Skeletal muscle satellite cell (primary cell): ENCODE measurements around the gene KCTD10.
"Not testable (repeated sequence)": the region's sequence is repeated elsewhere in the genome, so short reads cannot be mapped to it uniquely, and the experiment has no call there.

Source experiments
- H3K27me3 ChIP-seq: 2 replicates; pipeline ENCODE4 v1.7.0; 2013; ENCODE audit warnings: low read length; ENCODE audit not compliant: control insufficient read depth, insufficient read depth
- H3K36me3 ChIP-seq: 2 replicates; pipeline ENCODE4 v1.7.0; 2013; ENCODE audit warnings: mild to moderate bottlenecking, control low read depth, low read length; ENCODE audit not compliant: insufficient read depth
- H3K4me1 ChIP-seq: 2 replicates; pipeline ENCODE4 v1.7.0; 2013; ENCODE audit warnings: low read length; ENCODE audit not compliant: control insufficient read depth, insufficient read depth
- H3K4me2 ChIP-seq: 2 replicates; pipeline ENCODE4 v1.7.0; 2013; ENCODE audit warnings: mild to moderate bottlenecking, low read length
- H3K4me3 ChIP-seq: 2 replicates; pipeline ENCODE4 v1.7.0; 2013; ENCODE audit warnings: low read length
- H3K9ac ChIP-seq: 2 replicates; pipeline ENCODE4 v1.7.0; 2013; ENCODE audit warnings: mild to moderate bottlenecking, low read depth, low read length, moderate library complexity
- H3K9me3 ChIP-seq: replicated peaks from 2 replicates; pipeline ENCODE4 v1.7.0; 2013; ENCODE audit warnings: mild to moderate bottlenecking, control low read depth, low read length

The KCTD10 gene

GRCh38 chr12:109428037-109428629 lies 49.0 kb downstream of the KCTD10 start:
- Histone ChIP-seq H3K9ac (no peak overlapping the region), H3K36me3 (no peaks in the 10 kb centered on the region), H3K27me3 (peaks cover 19% of the 10 kb centered on the region), H3K9me3 (no peaks in the 10 kb centered on the region), H3K4me1 (no peaks in the 10 kb centered on the region), H3K4me3 (no peak overlapping the region), H3K4me2 (no peak overlapping the region)

GRCh38 chr12:109423392-109423791 lies 53.7 kb downstream of the KCTD10 start:
- H3K4me3 ChIP-seq: no peak overlapping the region
- H3K9ac ChIP-seq: no peak overlapping the region
- no peaks in the 10 kb centered on the region for H3K9me3 ChIP-seq
- H3K27me3 ChIP-seq: peaks cover 48% of the 10 kb centered on the region
- H3K4me2 ChIP-seq: no peak overlapping the region
- H3K36me3 ChIP-seq: no peaks in the 10 kb centered on the region
- no peaks in the 10 kb centered on the region for H3K4me1 ChIP-seq

- no peaks in the 10 kb centered on the region for H3K4me1 ChIP-seq
- no peaks in the 10 kb centered on the region for H3K9me3 ChIP-seq
- H3K36me3 ChIP-seq: no peaks in the 10 kb centered on the region
- no peak overlapping the region for H3K4me2 ChIP-seq
- H3K9ac ChIP-seq: no peak overlapping the region
- peaks cover 48% of the 10 kb centered on the region for H3K27me3 ChIP-seq
- H3K4me3 ChIP-seq: no peak overlapping the region
Observed at GRCh38 chr12:109422251-109422650, 54.8 kb downstream of the KCTD10 start.

GRCh38 chr12:109421355-109422087 lies 55.6 kb downstream of the KCTD10 start:
- H3K4me1 ChIP-seq: no peaks in the 10 kb centered on the region
- no peak overlapping the region for H3K4me3 ChIP-seq
- H3K9ac ChIP-seq: no peak overlapping the region
- H3K9me3 ChIP-seq: no peaks in the 10 kb centered on the region
- peaks cover 48% of the 10 kb centered on the region for H3K27me3 ChIP-seq
- no peaks in the 10 kb centered on the region for H3K36me3 ChIP-seq
- H3K4me2 ChIP-seq: no peak overlapping the region

- Histone ChIP-seq H3K4me2 (no peak overlapping the region), H3K9ac (no peak overlapping the region), H3K27me3 (peaks cover 32% of the 10 kb centered on the region), H3K4me3 (no peak overlapping the region), H3K4me1 (no peaks in the 10 kb centered on the region), H3K9me3 (no peaks in the 10 kb centered on the region), H3K36me3 (no peaks in the 10 kb centered on the region)
Observed at GRCh38 chr12:109418848-109419480, 58.1 kb downstream of the KCTD10 start.

- not testable (repeated sequence) for H3K4me3 ChIP-seq, H3K36me3 ChIP-seq, H3K9me3 ChIP-seq, H3K4me1 ChIP-seq, H3K9ac ChIP-seq, H3K4me2 ChIP-seq
- peaks cover 38% of the 10 kb centered on the region for H3K27me3 ChIP-seq
Observed at GRCh38 chr12:109406147-109406546, 71.0 kb downstream of the KCTD10 start.

GRCh38 chr12:109404841-109405240 lies 72.3 kb downstream of the KCTD10 start:
- not testable (repeated sequence) for H3K4me3 ChIP-seq, H3K4me2 ChIP-seq, H3K4me1 ChIP-seq, H3K9me3 ChIP-seq, H3K36me3 ChIP-seq, H3K9ac ChIP-seq
- H3K27me3 ChIP-seq: peaks cover 50% of the 10 kb centered on the region
